ENCODE measurements around the gene APBB2.

APBB2 gene

GRCh38 chr4:41077628-41078027, 136.7 kb downstream of the APBB2 start:
- Histone ChIP-seq H3K9ac (ENCODE audit: low read length) (no peak overlapping the region), H2AK5ac (ENCODE audit: low read length, severe bottlenecking) (no peak overlapping the region), H3K14ac (ENCODE audit: low read length in 2 of 2) (no peak overlapping the region), H3K9me3 (ENCODE audit: control insufficient read depth, low read length) (no peaks in the 10 kb centered on the region), H3K4me1 (ENCODE audit: control insufficient read depth, insufficient read depth, low read depth, low read length) (no peaks in the 10 kb centered on the region), H3K4me3 (ENCODE audit: insufficient read depth in 1 of 2, low read depth in 1 of 2, low read length in 2 of 2) (no peak overlapping the region), H2AFZ (ENCODE audit: low read depth, low read length) (no peak overlapping the region), H3K36me3 (ENCODE audit: control insufficient read depth in 1 of 2, insufficient read depth in 2 of 2, low read depth in 1 of 2, low read length in 2 of 2) (no peaks in the 10 kb centered on the region), H3K4ac (ENCODE audit: low read depth in 1 of 2, low read length in 2 of 2) (no peak overlapping the region), H3K4me2 (ENCODE audit: low read length, poor library complexity, severe bottlenecking) (no peak overlapping the region), H3K27me3 (ENCODE audit: control insufficient read depth in 1 of 2, insufficient read depth in 1 of 2, low read length in 2 of 2) (no peaks in the 10 kb centered on the region), H4K8ac (ENCODE audit: low read length) (no peak overlapping the region), H2BK12ac (ENCODE audit: low read length in 2 of 2) (no peak overlapping the region), H4K91ac (ENCODE audit: low read length) (no peak overlapping the region), H3K27ac (ENCODE audit: low read length, poor library complexity, severe bottlenecking) (no peak overlapping the region), H3K23ac (ENCODE audit: low read length in 2 of 2) (no peak overlapping the region), H2BK120ac (ENCODE audit: low read depth, low read length) (no peak overlapping the region), H3K79me1 (replicated peaks; ENCODE audit: low read length, poor library complexity, severe bottlenecking) (peaks cover 28% of the 10 kb centered on the region), H3K18ac (ENCODE audit: low read depth in 1 of 2, low read length in 2 of 2) (no peak overlapping the region), H2BK15ac (ENCODE audit: low read depth, poor library complexity, severe bottlenecking) (no peak overlapping the region), H2BK5ac (ENCODE audit: low read depth, low read length, poor library complexity, severe bottlenecking) (no peak overlapping the region)
- no peak for DNase-seq
- 26% methylated on average over 1 of the region's 1 CpG for WGBS

DNA sequence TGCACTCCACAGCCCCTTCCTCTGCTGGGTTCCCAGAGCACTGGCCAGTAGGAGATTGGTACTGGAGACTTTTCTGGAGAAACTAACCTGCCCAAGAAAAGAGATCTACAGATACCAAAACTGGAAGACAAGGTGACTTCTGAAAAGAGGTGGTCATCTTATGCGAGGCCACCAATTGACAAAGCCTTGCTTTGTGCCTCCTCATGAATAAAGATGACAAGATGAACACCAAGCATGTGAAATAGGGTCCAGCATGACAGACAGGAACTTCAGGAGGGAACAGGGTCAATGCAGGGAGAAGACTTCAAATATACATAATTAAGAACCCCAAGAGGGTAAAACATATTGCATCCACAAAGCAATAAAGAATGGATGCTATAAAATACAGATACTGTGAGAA, 137.9 kb downstream of the APBB2 start:
- Histone ChIP-seq H3K79me1 (replicated peaks; ENCODE audit: low read length, poor library complexity, severe bottlenecking) (peaks cover 32% of the 10 kb centered on the region), H2BK12ac (ENCODE audit: low read length in 2 of 2) (no peak overlapping the region), H3K23ac (ENCODE audit: low read length in 2 of 2) (no peak overlapping the region), H3K18ac (ENCODE audit: low read depth in 1 of 2, low read length in 2 of 2) (no peak overlapping the region), H3K9ac (ENCODE audit: low read length) (no peak overlapping the region), H2AK5ac (ENCODE audit: low read length, severe bottlenecking) (no peak overlapping the region), H3K4me2 (ENCODE audit: low read length, poor library complexity, severe bottlenecking) (no peak overlapping the region), H3K9me3 (ENCODE audit: control insufficient read depth, low read length) (no peaks in the 10 kb centered on the region), H3K27ac (ENCODE audit: low read length, poor library complexity, severe bottlenecking) (no peak overlapping the region), H3K27me3 (ENCODE audit: control insufficient read depth in 1 of 2, insufficient read depth in 1 of 2, low read length in 2 of 2) (no peaks in the 10 kb centered on the region), H3K4me1 (ENCODE audit: control insufficient read depth, insufficient read depth, low read depth, low read length) (no peaks in the 10 kb centered on the region), H3K4me3 (ENCODE audit: insufficient read depth in 1 of 2, low read depth in 1 of 2, low read length in 2 of 2) (no peak overlapping the region), H2AFZ (ENCODE audit: low read depth, low read length) (no peak overlapping the region), H4K91ac (ENCODE audit: low read length) (no peak overlapping the region), H2BK5ac (ENCODE audit: low read depth, low read length, poor library complexity, severe bottlenecking) (no peak overlapping the region), H3K36me3 (ENCODE audit: control insufficient read depth in 1 of 2, insufficient read depth in 2 of 2, low read depth in 1 of 2, low read length in 2 of 2) (no peaks in the 10 kb centered on the region), H4K8ac (ENCODE audit: low read length) (no peak overlapping the region), H3K4ac (ENCODE audit: low read depth in 1 of 2, low read length in 2 of 2) (no peak overlapping the region), H2BK15ac (ENCODE audit: low read depth, poor library complexity, severe bottlenecking) (no peak overlapping the region), H3K14ac (ENCODE audit: low read length in 2 of 2) (no peak overlapping the region), H2BK120ac (ENCODE audit: low read depth, low read length) (no peak overlapping the region)
- 100% methylated on average over 1 of the region's 1 CpG for WGBS
- no peak for DNase-seq

GRCh38 chr4:41074215-41074614, 140.1 kb downstream of the APBB2 start:
- H3K36me3 ChIP-seq (ENCODE audit: control insufficient read depth in 1 of 2, insufficient read depth in 2 of 2, low read depth in 1 of 2, low read length in 2 of 2) = no peaks in the 10 kb centered on the region
- H2BK15ac ChIP-seq (ENCODE audit: low read depth, poor library complexity, severe bottlenecking) = no peak overlapping the region
- H3K27ac ChIP-seq (ENCODE audit: low read length, poor library complexity, severe bottlenecking) = no peak overlapping the region
- no peak overlapping the region for H2BK5ac ChIP-seq (ENCODE audit: low read depth, low read length, poor library complexity, severe bottlenecking)
- no peak overlapping the region for H3K14ac ChIP-seq (ENCODE audit: low read length in 2 of 2)
- H3K4me3 ChIP-seq (ENCODE audit: insufficient read depth in 1 of 2, low read depth in 1 of 2, low read length in 2 of 2) = no peak overlapping the region
- H2AFZ ChIP-seq (ENCODE audit: low read depth, low read length) = no peak overlapping the region
- H2BK120ac ChIP-seq (ENCODE audit: low read depth, low read length) = no peak overlapping the region
- 42% methylated on average over 2 of the region's 3 CpGs for WGBS
- H3K4me2 ChIP-seq (ENCODE audit: low read length, poor library complexity, severe bottlenecking) = no peak overlapping the region
- no peak overlapping the region for H4K8ac ChIP-seq (ENCODE audit: low read length)
- no peaks in the 10 kb centered on the region for H3K9me3 ChIP-seq (ENCODE audit: control insufficient read depth, low read length)
- H3K27me3 ChIP-seq (ENCODE audit: control insufficient read depth in 1 of 2, insufficient read depth in 1 of 2, low read length in 2 of 2) = no peaks in the 10 kb centered on the region
- no peak overlapping the region for H3K23ac ChIP-seq (ENCODE audit: low read length in 2 of 2)
- H3K18ac ChIP-seq (ENCODE audit: low read depth in 1 of 2, low read length in 2 of 2) = no peak overlapping the region
- peaks cover 27% of the 10 kb centered on the region for H3K79me1 ChIP-seq (replicated peaks; ENCODE audit: low read length, poor library complexity, severe bottlenecking)
- H2BK12ac ChIP-seq (ENCODE audit: low read length in 2 of 2) = no peak overlapping the region
- no peak for DNase-seq
- H2AK5ac ChIP-seq (ENCODE audit: low read length, severe bottlenecking) = no peak overlapping the region
- H3K4me1 ChIP-seq (ENCODE audit: control insufficient read depth, insufficient read depth, low read depth, low read length) = peaks cover 3% of the 10 kb centered on the region
- H4K91ac ChIP-seq (ENCODE audit: low read length) = no peak overlapping the region
- no peak overlapping the region for H3K9ac ChIP-seq (ENCODE audit: low read length)
- no peak overlapping the region for H3K4ac ChIP-seq (ENCODE audit: low read depth in 1 of 2, low read length in 2 of 2)

DNA sequence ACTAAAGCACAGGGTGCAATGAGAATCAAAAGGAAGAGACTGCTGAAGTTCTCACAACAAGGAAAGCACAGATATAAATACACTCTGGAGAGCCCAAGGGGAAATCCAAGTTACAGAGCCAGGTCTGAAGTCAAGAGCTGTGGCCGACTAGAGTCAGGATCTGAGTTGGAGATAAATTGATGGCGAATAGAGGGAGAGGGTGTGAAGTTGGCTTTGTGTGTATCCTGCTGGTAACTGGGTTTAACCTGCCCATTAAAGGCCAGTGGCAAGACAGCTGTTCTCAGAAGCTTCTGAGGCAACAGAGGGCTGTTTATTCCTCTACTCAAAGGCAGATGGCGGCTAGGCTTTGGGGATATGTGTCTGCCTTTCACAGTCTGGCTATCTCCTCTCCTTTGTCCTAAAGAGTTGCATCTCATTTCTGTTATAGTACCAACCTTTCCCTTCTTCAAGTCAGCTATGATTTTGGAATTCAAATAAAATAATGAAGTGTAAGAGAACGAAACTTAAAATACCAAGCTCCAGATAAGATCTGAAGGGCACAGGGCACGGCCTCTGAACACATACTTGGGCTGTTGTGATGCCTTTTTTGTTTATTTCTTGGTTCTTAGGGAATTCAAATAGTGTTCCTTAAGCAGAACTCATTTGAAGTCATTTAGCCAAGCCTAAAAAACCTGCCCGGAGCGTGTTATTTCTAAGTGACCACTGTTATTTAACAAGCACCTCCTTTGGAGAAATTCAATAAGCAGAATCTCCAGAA, 142.1 kb downstream of the APBB2 start:
- Histone ChIP-seq H4K91ac (ENCODE audit: low read length) (no peak overlapping the region), H3K4me1 (ENCODE audit: control insufficient read depth, insufficient read depth, low read depth, low read length) (peaks cover 3% of the 10 kb centered on the region), H2AFZ (ENCODE audit: low read depth, low read length) (no peak overlapping the region), H3K27me3 (ENCODE audit: control insufficient read depth in 1 of 2, insufficient read depth in 1 of 2, low read length in 2 of 2) (no peaks in the 10 kb centered on the region), H3K9ac (ENCODE audit: low read length) (no peak overlapping the region), H3K36me3 (ENCODE audit: control insufficient read depth in 1 of 2, insufficient read depth in 2 of 2, low read depth in 1 of 2, low read length in 2 of 2) (no peaks in the 10 kb centered on the region), H3K18ac (ENCODE audit: low read depth in 1 of 2, low read length in 2 of 2) (peak overlapping the region; percentile 38 to 81), H2AK5ac (ENCODE audit: low read length, severe bottlenecking) (peak overlapping the region; percentile 10), H2BK5ac (ENCODE audit: low read depth, low read length, poor library complexity, severe bottlenecking) (no peak overlapping the region), H2BK12ac (ENCODE audit: low read length in 2 of 2) (peak overlapping the region in 1 of 2 experiments; percentile 73), H2BK15ac (ENCODE audit: low read depth, poor library complexity, severe bottlenecking) (no peak overlapping the region), H3K4me3 (ENCODE audit: insufficient read depth in 1 of 2, low read depth in 1 of 2, low read length in 2 of 2) (no peak overlapping the region), H3K4me2 (ENCODE audit: low read length, poor library complexity, severe bottlenecking) (no peak overlapping the region), H3K9me3 (ENCODE audit: control insufficient read depth, low read length) (no peaks in the 10 kb centered on the region), H3K23ac (ENCODE audit: low read length in 2 of 2) (no peak overlapping the region), H2BK120ac (ENCODE audit: low read depth, low read length) (no peak overlapping the region), H4K8ac (ENCODE audit: low read length) (peak overlapping the region; percentile 60), H3K27ac (ENCODE audit: low read length, poor library complexity, severe bottlenecking) (no peak overlapping the region), H3K4ac (ENCODE audit: low read depth in 1 of 2, low read length in 2 of 2) (no peak overlapping the region), H3K14ac (ENCODE audit: low read length in 2 of 2) (no peak overlapping the region), H3K79me1 (replicated peaks; ENCODE audit: low read length, poor library complexity, severe bottlenecking) (peaks cover 28% of the 10 kb centered on the region)
- 51% methylated on average over 6 of the region's 7 CpGs for WGBS
- peak; percentile 70 for DNase-seq

Data from mesenchymal stem cell (in vitro differentiated cells and primary cell).